GM23248 (cell line): ENCODE results near the gene DNM1. TPM values are rescaled to one million over a fixed set of nuclear protein-coding genes. Genes with fewer than 3 reads are reported as not detected.
A peak's percentile ranks its signal among the peaks of the same experiment; 100 is the strongest.

Experiments used
- DNase-seq: peaks from one replicate; pipeline ENCODE4 v3.0.0-alpha.2; 2015
- H2AFZ ChIP-seq: fragments of 200-600 bp; sonication (generic); 2 replicates; pipeline ENCODE4 v1.6.1; 2016; ENCODE audit warnings: antibody characterized with exemption
- H3F3A ChIP-seq: fragments of 200-600 bp; sonication (generic); 2 replicates; pipeline ENCODE4 v1.6.1; 2016; ENCODE audit warnings: mild to moderate bottlenecking, antibody characterized with exemption, mixed run types; ENCODE audit not compliant: insufficient read depth
- H3K27ac ChIP-seq: fragments of 200-600 bp; sonication (generic); 2 replicates; pipeline ENCODE4 v1.5.1; 2016; ENCODE audit warnings: mild to moderate bottlenecking
- H3K27me3 ChIP-seq: fragments of 200-600 bp; sonication (generic); replicated peaks from 2 replicates; pipeline ENCODE4 v1.6.1; 2016; ENCODE audit warnings: mild to moderate bottlenecking; ENCODE audit not compliant: insufficient read depth
- H3K36me3 ChIP-seq: fragments of 200-600 bp; sonication (generic); 2 replicates; pipeline ENCODE4 v1.6.1; 2016; ENCODE audit warnings: low read depth, mild to moderate bottlenecking
- H3K4me1 ChIP-seq: fragments of 200-600 bp; sonication (generic); 2 replicates; pipeline ENCODE4 v1.6.1; 2016; ENCODE audit warnings: mild to moderate bottlenecking; ENCODE audit not compliant: insufficient read depth
- H3K4me2 ChIP-seq: fragments of 200-600 bp; sonication (generic); one replicate; pipeline ENCODE4 v1.6.1; 2016; ENCODE audit warnings: mild to moderate bottlenecking; ENCODE audit not compliant: unreplicated experiment
- H3K4me3 ChIP-seq: fragments of 200-600 bp; sonication (generic); 2 replicates; pipeline ENCODE4 v1.5.1; 2016; ENCODE audit warnings: mild to moderate bottlenecking
- H3K79me2 ChIP-seq: fragments of 200-600 bp; sonication (generic); 2 replicates; pipeline ENCODE4 v1.6.1; 2016; ENCODE audit warnings: mild to moderate bottlenecking; ENCODE audit not compliant: insufficient read depth
- H3K9ac ChIP-seq: fragments of 200-600 bp; sonication (generic); 2 replicates; pipeline ENCODE4 v1.6.1; 2016; ENCODE audit warnings: mild to moderate bottlenecking
- H3K9me2 ChIP-seq: fragments of 200-600 bp; sonication (generic); 2 replicates; pipeline ENCODE4 v1.6.1; 2016; ENCODE audit warnings: mixed run types, mild to moderate bottlenecking, moderate library complexity; ENCODE audit not compliant: insufficient read depth
- H3K9me3 ChIP-seq: fragments of 200-600 bp; sonication (generic); one replicate; pipeline ENCODE4 v1.6.1; 2017; ENCODE audit warnings: low read depth
- H4K20me1 ChIP-seq: fragments of 200-600 bp; sonication (generic); 2 replicates; pipeline ENCODE4 v1.6.0; 2016; ENCODE audit not compliant: insufficient read depth
- EZH2 ChIP-seq: fragments of 200-600 bp; sonication (generic); IDR thresholded peaks from 2 replicates; pipeline ENCODE4 v1.6.1; 2018; ENCODE audit warnings: antibody characterized with exemption, mild to moderate bottlenecking; ENCODE audit not compliant: insufficient read depth, poor library complexity, severe bottlenecking
- EZH2phosphoT487 ChIP-seq: fragments of 200-600 bp; sonication (generic); IDR thresholded peaks from 2 replicates; pipeline ENCODE4 v1.6.1; 2018; ENCODE audit warnings: antibody characterized with exemption, moderate library complexity, mild to moderate bottlenecking, low read depth; ENCODE audit not compliant: insufficient read depth
- WGBS, 2 experiments: methylation state at CpG; one replicate each; pipeline ENCODE4 v1.1.6; 2015 to 2017; ENCODE audit warnings: low lambda C conversion rate in 2 of 2, low coverage in 1 of 2; ENCODE audit errors: missing lambda C conversion rate in 2 of 2; 5-methylcytosine and 5-hydroxymethylcytosine counted together
- in situ Hi-C: fragments of 300-500 bp; cut with MboI; formaldehyde crosslinking; loops from 2 replicates; pipeline ENCODE4 v1.15.0; 2020
- polyA plus RNA-seq: library from polyadenylated mRNA; unstranded; fragments of >200 nt; fragmentation: Nextera tagmentation; extraction: Ambion mirVana; gene quantifications from 2 replicates; pipeline ENCODE4 v1.2.1, GENCODE V29; 2016
- total RNA-seq: library from RNA; depleted of rRNA; stranded (reverse); fragments of >200 nt; shearing (Covaris generic); gene quantifications from 2 replicates; pipeline ENCODE4 v1.2.3, GENCODE V29; 2014

The DNM1 gene
- total and polyA plus RNA-seq, 2 experiments from 2014 or later: 12.1 to 19.0 TPM

- H3K4me3 ChIP-seq: no peak overlapping the region
- TF ChIP-seq EZH2phosphoT487: no peak
- TF ChIP-seq EZH2: no peak
- DNase-seq: no peak
- H2AFZ ChIP-seq: no peak overlapping the region
- H3F3A ChIP-seq: peaks cover 24% of the 10 kb centered on the region; the same call in 1 of the 2 replicates
- no peak overlapping the region for H3K9ac ChIP-seq
- no peaks in the 10 kb centered on the region for H3K9me2 ChIP-seq
- in situ Hi-C loops: no loop called here
- peaks cover 17% of the 10 kb centered on the region for H3K36me3 ChIP-seq
- H3K79me2 ChIP-seq: no peaks in the 10 kb centered on the region
- no peaks in the 10 kb centered on the region for H3K4me1 ChIP-seq
- H3K4me2 ChIP-seq: no peak overlapping the region
- WGBS, 2 experiments: 92 to 98% methylated on average over 8 to 20 of the region's 20 CpGs
- no peak overlapping the region for H3K27ac ChIP-seq
- no peaks in the 10 kb centered on the region for H4K20me1 ChIP-seq
- no peaks in the 10 kb centered on the region for H3K9me3 ChIP-seq
- no peaks in the 10 kb centered on the region for H3K27me3 ChIP-seq
These were observed 51.2 kb downstream of the DNM1 start for GRCh38 chr9:128254362-128254761.

- Histone ChIP-seq H3F3A (peaks cover 24% of the 10 kb centered on the region; the same call in 1 of the 2 replicates), H3K9me2 (no peaks in the 10 kb centered on the region), H2AFZ (no peak overlapping the region), H3K9ac (no peak overlapping the region), H3K79me2 (no peaks in the 10 kb centered on the region), H3K27me3 (no peaks in the 10 kb centered on the region), H3K4me1 (no peaks in the 10 kb centered on the region), H4K20me1 (no peaks in the 10 kb centered on the region), H3K4me3 (no peak overlapping the region), H3K36me3 (peaks cover 17% of the 10 kb centered on the region), H3K27ac (no peak overlapping the region), H3K9me3 (no peaks in the 10 kb centered on the region), H3K4me2 (no peak overlapping the region)
- in situ Hi-C loops: no loop called here
- peak; percentile 76 for DNase-seq
- WGBS, 2 experiments: 50 to 54% methylated on average over 18 of the region's 18 CpGs
- TF ChIP-seq EZH2phosphoT487 (no peak), EZH2 (no peak)
These were observed 51.9 kb downstream of the DNM1 start for GRCh38 chr9:128254855-128255759.

GRCh38 chr9:128257086-128257825 is 54.1 kb downstream of the DNM1 start:
- Histone ChIP-seq H4K20me1 (no peaks in the 10 kb centered on the region), H3F3A (peaks cover 37% of the 10 kb centered on the region; the same call in 1 of the 2 replicates), H2AFZ (no peak overlapping the region), H3K9ac (no peak overlapping the region), H3K4me2 (no peak overlapping the region), H3K27ac (no peak overlapping the region), H3K27me3 (no peaks in the 10 kb centered on the region), H3K9me3 (no peaks in the 10 kb centered on the region), H3K4me1 (no peaks in the 10 kb centered on the region), H3K9me2 (no peaks in the 10 kb centered on the region), H3K79me2 (peaks cover 8% of the 10 kb centered on the region; the same call in 1 of the 2 replicates), H3K4me3 (no peak overlapping the region), H3K36me3 (peaks cover 30% of the 10 kb centered on the region)
- 77 to 85% methylated on average over 19 to 23 of the region's 23 CpGs for WGBS, 2 experiments
- in situ Hi-C loops: no loop called here
- no peak for TF ChIP-seq EZH2phosphoT487
- no peak for DNase-seq

- Histone ChIP-seq H3K4me3 (no peak overlapping the region), H3K36me3 (peaks cover 33% of the 10 kb centered on the region)
These were observed 54.7 kb downstream of the DNM1 start for GRCh38 chr9:128257907-128258306.

More at GRCh38 chr9:128257907-128258306, 54.7 kb downstream of the DNM1 start:
- H3K9me2 ChIP-seq: no peaks in the 10 kb centered on the region
- H3K27ac ChIP-seq: no peak overlapping the region
- no peaks in the 10 kb centered on the region for H3K9me3 ChIP-seq
- no peak overlapping the region for H3K4me2 ChIP-seq
- no peak overlapping the region for H3K9ac ChIP-seq
- H3K27me3 ChIP-seq: no peaks in the 10 kb centered on the region
- DNase-seq: no peak
- WGBS, 2 experiments: 88 to 89% methylated on average over 10 to 11 of the region's 11 CpGs
- H3K4me1 ChIP-seq: no peaks in the 10 kb centered on the region
- no peak overlapping the region for H2AFZ ChIP-seq
- H3F3A ChIP-seq: peaks cover 41% of the 10 kb centered on the region; the same call in 1 of the 2 replicates
- in situ Hi-C loops: no loop called here
- H3K79me2 ChIP-seq: peaks cover 9% of the 10 kb centered on the region
- TF ChIP-seq EZH2phosphoT487: no peak
- TF ChIP-seq EZH2: no peak
- H4K20me1 ChIP-seq: no peaks in the 10 kb centered on the region
